BJ (cell line): ENCODE measurements around the gene MMD. TPM values are rescaled to one million over a fixed set of nuclear protein-coding genes. Genes with fewer than 3 reads are reported as not detected.
"Not testable (repeated sequence)": the region's sequence is repeated elsewhere in the genome, so short reads cannot be mapped to it uniquely, and the experiment has no call there.

Experiments
- CTCF ChIA-PET: fragments of 350-600 bp; formaldehyde crosslinking; extraction: SDS; loops from one replicate; lab custom pipeline; 2021; ENCODE audit warnings: antibody characterized with exemption, inconsistent platforms; lab: Yijun Ruan, JAX
- POLR2A ChIA-PET: fragments of 300-600 bp; sonication (Branson Sonifier 250); formaldehyde crosslinking; extraction: SDS; loops from one replicate; lab custom pipeline; 2021; ENCODE audit warnings: antibody characterized with exemption; lab: Charles Lee
- DNase-seq: peaks from one replicate; pipeline ENCODE4 v3.0.0-alpha.2; 2011; ENCODE audit warnings: low read depth
- H3K27me3 ChIP-seq: 2 replicates; pipeline ENCODE4 v1.6.0; 2011; ENCODE audit warnings: low read length; ENCODE audit not compliant: control insufficient read depth, insufficient read depth
- H3K36me3 ChIP-seq: 2 replicates; pipeline ENCODE4 v1.5.1; 2011; ENCODE audit warnings: low read length; ENCODE audit not compliant: control insufficient read depth, insufficient read depth
- H3K4me3 ChIP-seq: 2 replicates; pipeline ENCODE4 v1.5.1; 2011; ENCODE audit warnings: low read depth, mild to moderate bottlenecking, control low read depth, low read length
- CTCF ChIP-seq: IDR thresholded peaks from 2 replicates; pipeline ENCODE4 v1.5.1; 2011; ENCODE audit warnings: low read depth, mild to moderate bottlenecking, control low read depth, inconsistent platforms, low read length, moderate library complexity; ENCODE audit not compliant: insufficient read depth
- polyA plus RNA-seq: library from polyadenylated mRNA; depleted of rRNA; stranded (reverse); fragments of >200 nt; gene quantifications from 2 replicates; pipeline ENCODE4 v1.2.3, GENCODE V29; 2011

Gene MMD
- polyA plus RNA-seq, 1 experiment: 4.5 TPM

- no peaks in the 10 kb centered on the region for H3K36me3 ChIP-seq
- H3K4me3 ChIP-seq: no peak overlapping the region
- CTCF ChIA-PET: interaction anchor here (0.8 to 1.3 kb wide), 3 partner anchors 14 to 92 kb away, joined by 3 read pairs; no protein-coding TSS in a partner anchor
- POLR2A ChIA-PET: no interaction called here
- no peak for DNase-seq
- no peaks in the 10 kb centered on the region for H3K27me3 ChIP-seq
- no peak for TF ChIP-seq CTCF
Observed at GRCh38 chr17:55448681-55449080, 27.0 kb upstream of the MMD start.

- CTCF ChIA-PET: interaction anchor here (1.0 kb wide), 1 partner anchor 11 kb away, joined by 3 read pairs; no protein-coding TSS in a partner anchor
- POLR2A ChIA-PET: no interaction called here
Observed at GRCh38 chr17:55446581-55447205, 25.1 kb upstream of the MMD start.

GRCh38 chr17:55446004-55446403 is 24.4 kb upstream of the MMD start:
- POLR2A ChIA-PET, DNase-seq, H3K27me3 ChIP-seq, H3K36me3 ChIP-seq, CTCF ChIA-PET, H3K4me3 ChIP-seq: not testable (repeated sequence)

More at GRCh38 chr17:55446581-55447205, 25.1 kb upstream of the MMD start:
- TF ChIP-seq CTCF: no peak
- H3K36me3 ChIP-seq: no peaks in the 10 kb centered on the region
- H3K4me3 ChIP-seq: no peak overlapping the region
- H3K27me3 ChIP-seq: no peaks in the 10 kb centered on the region
- DNase-seq: no peak

GRCh38 chr17:55444471-55445441 is 23.1 kb upstream of the MMD start:
- no peak overlapping the region for H3K4me3 ChIP-seq
- H3K36me3 ChIP-seq: no peaks in the 10 kb centered on the region
- ChIA-PET CTCF (interaction anchor here (0.6 to 0.7 kb wide), 3 partner anchors 7 to 682 kb away, joined by 3 read pairs; no protein-coding TSS in a partner anchor), POLR2A (no interaction called here)
- H3K27me3 ChIP-seq: no peaks in the 10 kb centered on the region
- no peak for TF ChIP-seq CTCF
- no peak for DNase-seq

- POLR2A ChIA-PET: no interaction called here
- no peak for TF ChIP-seq CTCF
- DNase-seq: no peak
- Histone ChIP-seq H3K27me3 (no peaks in the 10 kb centered on the region), H3K4me3 (no peak overlapping the region), H3K36me3 (no peaks in the 10 kb centered on the region)
- CTCF ChIA-PET: no interaction called here
Observed at GRCh38 chr17:55443904-55444303, 22.3 kb upstream of the MMD start.
